IMR-90 (cell line): ENCODE results near the gene KLK11. TPM values are rescaled to one million over a fixed set of nuclear protein-coding genes. Genes with fewer than 3 reads are reported as not detected.

ENCODE experiments used
- ATAC-seq: fragments of 200-7000 bp; cut with Tn5 transposase; 2 replicates; pipeline ENCODE4 v1.9.1; 2020; ENCODE audit warnings: low read depth, mild to moderate bottlenecking, moderate library complexity
- BruUV-seq: library from RNA; stranded (reverse); fragments of 400-500 nt; replicated peaks from 2 replicates; lab custom pipeline; 2021; lab: Mats Ljungman, UMichigan
- CTCF ChIA-PET: fragments of 300-600 bp; formaldehyde crosslinking; extraction: SDS; loops from one replicate; lab custom pipeline; 2021; ENCODE audit warnings: antibody characterized with exemption; lab: Yijun Ruan, JAX
- POLR2A ChIA-PET: fragments of 300-600 bp; sonication (Branson Sonifier 250); formaldehyde crosslinking; loops from one replicate; lab custom pipeline; 2022; ENCODE audit warnings: antibody characterized with exemption; ENCODE audit not compliant: unreplicated experiment; lab: Charles Lee
- DNase-seq: peaks from one replicate; pipeline ENCODE4 v3.0.0; 2013
- H2AFZ ChIP-seq: replicated peaks from 2 replicates; pipeline ENCODE3; 2013; ENCODE audit warnings: low read length, mild to moderate bottlenecking; ENCODE audit not compliant: poor library complexity
- H2AK5ac ChIP-seq: 2 replicates; pipeline ENCODE4 v1.6.1; 2013; ENCODE audit warnings: low read depth, low read length, inconsistent platforms
- H2AK9ac ChIP-seq: replicated peaks from 2 replicates; pipeline ENCODE3; 2013; ENCODE audit warnings: mild to moderate bottlenecking, low read depth, low read length, moderate library complexity; ENCODE audit not compliant: poor library complexity
- H2BK120ac ChIP-seq: 2 replicates; pipeline ENCODE4 v1.6.1; 2013; ENCODE audit warnings: low read depth, low read length, inconsistent platforms
- H2BK15ac ChIP-seq: 3 replicates; pipeline ENCODE4 v1.6.1; 2013; ENCODE audit warnings: low read depth, low read length, inconsistent platforms
- H2BK20ac ChIP-seq: 2 replicates; pipeline ENCODE4 v1.6.1; 2013; ENCODE audit warnings: low read depth, mild to moderate bottlenecking, inconsistent platforms, low read length, moderate library complexity
- H2BK5ac ChIP-seq: 2 replicates; pipeline ENCODE4 v1.6.1; 2013; ENCODE audit warnings: mild to moderate bottlenecking, low read depth, low read length, inconsistent platforms; ENCODE audit not compliant: poor library complexity, severe bottlenecking
- H3K14ac ChIP-seq: replicated peaks from 2 replicates; pipeline ENCODE4 v1.6.1; 2013; ENCODE audit warnings: low read depth, low read length, inconsistent platforms
- H3K18ac ChIP-seq: 2 replicates; pipeline ENCODE4 v1.6.1; 2013; ENCODE audit warnings: low read depth, low read length, control low read depth
- H3K23ac ChIP-seq: 2 replicates; pipeline ENCODE4 v1.6.1; 2013; ENCODE audit warnings: low read depth, low read length, inconsistent platforms
- H3K27ac ChIP-seq: 2 replicates; pipeline ENCODE4 v1.5.1; 2013; ENCODE audit warnings: mild to moderate bottlenecking, control low read depth, low read length; ENCODE audit not compliant: insufficient read depth
- H3K27me3 ChIP-seq: 2 replicates; pipeline ENCODE4 v1.6.1; 2013; ENCODE audit warnings: low read length; ENCODE audit not compliant: control insufficient read depth, insufficient read depth
- H3K36me3 ChIP-seq: 2 replicates; pipeline ENCODE4 v1.6.1; 2013; ENCODE audit warnings: low read length, mixed read lengths; ENCODE audit not compliant: control insufficient read depth, insufficient read depth
- H3K4ac ChIP-seq: 2 replicates; pipeline ENCODE4 v1.6.1; 2013; ENCODE audit warnings: low read depth, low read length, inconsistent platforms
- H3K4me1 ChIP-seq: 2 replicates; pipeline ENCODE4 v1.6.1; 2013; ENCODE audit warnings: low read length, mixed read lengths; ENCODE audit not compliant: control insufficient read depth, insufficient read depth
- H3K4me2 ChIP-seq: 2 replicates; pipeline ENCODE4 v1.6.1; 2013; ENCODE audit warnings: low read depth, mild to moderate bottlenecking, control low read depth, low read length, moderate library complexity
- H3K4me3 ChIP-seq: 2 replicates; pipeline ENCODE4 v1.5.1; 2013; ENCODE audit warnings: low read depth, mild to moderate bottlenecking, control low read depth, low read length, moderate library complexity; ENCODE audit not compliant: insufficient read depth
- H3K56ac ChIP-seq: 2 replicates; pipeline ENCODE4 v1.6.1; 2013; ENCODE audit warnings: low read length, inconsistent platforms; ENCODE audit not compliant: insufficient read depth; ENCODE audit errors: extremely low read depth
- H3K79me1 ChIP-seq, 2 experiments: 2 replicates each; pipeline ENCODE4 v1.6.1; 2013; ENCODE audit warnings: low read length in 2 of 2, inconsistent platforms in 1 of 2, low read depth in 1 of 2
- H3K9ac ChIP-seq: 2 replicates; pipeline ENCODE4 v1.6.1; 2013; ENCODE audit warnings: low read depth, low read length, control low read depth
- H3K9me1 ChIP-seq: 2 replicates; pipeline ENCODE4 v1.6.1; 2013; ENCODE audit warnings: low read length, inconsistent platforms; ENCODE audit not compliant: insufficient read depth
- H3K9me3 ChIP-seq: 2 replicates; pipeline ENCODE4 v1.6.1; 2013; ENCODE audit warnings: low read length; ENCODE audit not compliant: control insufficient read depth, insufficient read depth
- H4K20me1 ChIP-seq: 2 replicates; pipeline ENCODE4 v1.6.1; 2013; ENCODE audit warnings: low read length, inconsistent platforms; ENCODE audit not compliant: insufficient read depth
- H4K5ac ChIP-seq: 2 replicates; pipeline ENCODE4 v1.6.1; 2013; ENCODE audit warnings: mild to moderate bottlenecking, low read depth, low read length, control low read depth
- H4K8ac ChIP-seq, 2 experiments: 2 replicates each; pipeline ENCODE4 v1.6.1; 2013; ENCODE audit warnings: low read depth in 2 of 2, low read length in 2 of 2, control low read depth in 1 of 2, inconsistent platforms in 1 of 2
- H4K91ac ChIP-seq: 2 replicates; pipeline ENCODE4 v1.6.1; 2013; ENCODE audit warnings: low read depth, low read length, inconsistent platforms; ENCODE audit not compliant: insufficient read depth
- MAZ ChIP-seq: IDR thresholded peaks from 2 replicates; pipeline ENCODE4 v1.6.1; 2012; ENCODE audit warnings: low read depth, mild to moderate bottlenecking, low read length, improper control_type of control experiment, moderate library complexity, borderline replicate concordance
- WGBS, 2 experiments: methylation state at CpG; one replicate each; pipeline versions ENCODE4 v1.1.5 to v1.1.7; 2013; ENCODE audit warnings: missing lambda C conversion rate in 2 of 2; ENCODE audit not compliant: insufficient read length in 1 of 2; ENCODE audit errors: extremely low coverage in 2 of 2; 5-methylcytosine and 5-hydroxymethylcytosine counted together
- dilution Hi-C: fragments of 300-500 bp; cut with HindIII; formaldehyde crosslinking; loops from one replicate; pipeline ENCODE4 v1.14.3; 2018; ENCODE audit warnings: low sequenced_read_pairs; ENCODE audit not compliant: unreplicated experiment
- in situ Hi-C: fragments of 300-500 bp; cut with MboI; formaldehyde crosslinking; loops from 3 replicates; pipeline ENCODE4 v1.14.3; 2019; ENCODE audit warnings: low sequenced_read_pairs, inconsistent platforms, mixed read lengths
- intact Hi-C: fragments of 100-400 bp; cut with micrococcal nuclease; formaldehyde crosslinking; loops from 2 replicates; pipeline ENCODE4 v1.10.0; 2022
- polyA plus RNA-seq, 3 experiments: library from polyadenylated mRNA; depleted of rRNA; stranded (reverse); fragments of >200 nt; gene quantifications; 2 replicates each; pipeline ENCODE4 v1.2.3, GENCODE V29; 2012; ENCODE audit warnings: low replicate concordance in 1 of 3
- total RNA-seq: library from RNA; depleted of rRNA; stranded (reverse); fragments of >200 nt; gene quantifications from 2 replicates; pipeline ENCODE4 v1.2.3, GENCODE V29; 2012
- TF ChIP-seq, protein P1 (sequence below): fragments of 150-350 bp; IDR thresholded peaks from 2 replicates; pipeline ENCODE4 v1.6.1; 2017; ENCODE audit warnings: mild to moderate bottlenecking, antibody characterized with exemption, low read length, low read depth

The KLK11 gene
- total and polyA plus RNA-seq, 2 of the 4 experiments (the other 2 are of a cell fraction): not detected

DNA sequence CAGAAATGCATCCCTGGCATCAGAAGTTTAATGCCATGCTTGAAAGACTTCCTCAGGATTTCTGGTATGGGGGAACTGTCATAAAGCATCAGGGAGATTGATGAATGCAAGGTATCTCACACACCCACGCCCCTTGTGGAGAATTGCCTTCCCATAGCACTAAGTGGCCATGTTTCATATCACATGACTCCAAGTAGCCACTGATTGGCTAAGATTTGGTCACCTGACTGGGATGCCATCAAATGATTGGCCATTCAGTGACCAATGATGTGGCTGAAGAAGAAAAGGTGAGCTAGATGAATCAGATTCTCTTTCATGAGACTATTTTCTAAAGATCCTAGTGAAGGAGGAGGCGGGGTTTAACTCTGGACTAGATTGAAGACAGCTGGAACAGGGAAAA, 32.3 kb downstream of the KLK11 start:
- Histone ChIP-seq H3K9me1 (no peaks in the 10 kb centered on the region), H2BK5ac (no peak overlapping the region), H4K20me1 (no peaks in the 10 kb centered on the region), H3K4me1 (no peaks in the 10 kb centered on the region), H3K36me3 (no peaks in the 10 kb centered on the region), H2BK120ac (no peak overlapping the region), H3K4me3 (no peak overlapping the region), H3K14ac (no peak overlapping the region), H3K27me3 (no peaks in the 10 kb centered on the region), H3K18ac (no peak overlapping the region), H3K9ac (no peak overlapping the region), H3K4ac (no peak overlapping the region), H2AK9ac (no peak overlapping the region), H3K56ac (no peak overlapping the region), H2AFZ (no peak overlapping the region), H2BK15ac (no peak overlapping the region), H3K4me2 (no peak overlapping the region), H3K23ac (no peak overlapping the region), H4K91ac (no peak overlapping the region), H2AK5ac (no peak overlapping the region), H2BK20ac (no peak overlapping the region), H3K9me3 (peaks cover 7% of the 10 kb centered on the region), H3K27ac (no peak overlapping the region), H4K8ac (no peak overlapping the region), H4K5ac (no peak overlapping the region), H3K79me1 (no peaks in the 10 kb centered on the region)
- dilution Hi-C loops (no loop called here), in situ Hi-C loops (no loop called here), intact Hi-C loops (no loop called here)
- ATAC-seq (no peak), DNase-seq (no peak)
- TF ChIP-seq MAZ: no peak
- TF ChIP-seq, protein P1, sequence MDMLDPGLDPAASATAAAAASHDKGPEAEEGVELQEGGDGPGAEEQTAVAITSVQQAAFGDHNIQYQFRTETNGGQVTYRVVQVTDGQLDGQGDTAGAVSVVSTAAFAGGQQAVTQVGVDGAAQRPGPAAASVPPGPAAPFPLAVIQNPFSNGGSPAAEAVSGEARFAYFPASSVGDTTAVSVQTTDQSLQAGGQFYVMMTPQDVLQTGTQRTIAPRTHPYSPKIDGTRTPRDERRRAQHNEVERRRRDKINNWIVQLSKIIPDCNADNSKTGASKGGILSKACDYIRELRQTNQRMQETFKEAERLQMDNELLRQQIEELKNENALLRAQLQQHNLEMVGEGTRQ: peak; percentile 43
- no TSS peak for BruUV-seq
- WGBS, 2 experiments: no CpG with 5 or more reads among the region's 2 CpGs
- ChIA-PET POLR2A (no interaction called here), CTCF (no interaction called here)
